ENCODE results near the gene B4GALNT2.
"Not testable (repeated sequence)": the region's sequence is repeated elsewhere in the genome, so short reads cannot be mapped to it uniquely, and the experiment has no call there.

B4GALNT2 gene

GRCh38 chr17:49130891-49131290 is 1.7 kb upstream of the B4GALNT2 start:
- Histone ChIP-seq H3K79me2 (ENCODE audit: insufficient read depth, low read depth) (no peaks in the 10 kb centered on the region), H3K27me3 (ENCODE audit: insufficient read depth, low read depth) (no peaks in the 10 kb centered on the region), H3K4me1 (ENCODE audit: low read depth, poor library complexity, severe bottlenecking) (no peaks in the 10 kb centered on the region), H3K27ac (no peak overlapping the region), H3K36me3 (ENCODE audit: insufficient read depth) (no peaks in the 10 kb centered on the region), H3K9ac (no peak overlapping the region), H4K20me1 (ENCODE audit: insufficient read depth) (no peaks in the 10 kb centered on the region), H3K4me3 (IDR thresholded peaks at IDR 0.05; ENCODE audit: insufficient read depth, low read depth, low read length) (no peak overlapping the region), H3K4me2 (no peak overlapping the region), H2AFZ (ENCODE audit: low read depth) (no peak overlapping the region)
- TF ChIP-seq CTCF (conservative IDR thresholded peaks at IDR 0.05; ENCODE audit: low read depth, low read length) = no peak

- H3K27me3 ChIP-seq (ENCODE audit: insufficient read depth, low read depth) = no peaks in the 10 kb centered on the region
- no peak overlapping the region for H2AFZ ChIP-seq (ENCODE audit: low read depth)
Observed at GRCh38 chr17:49132317-49132698, 261 bp upstream of the B4GALNT2 start.

GRCh38 chr17:49136335-49136734 is 3.8 kb downstream of the B4GALNT2 start:
- no peaks in the 10 kb centered on the region for H3K27me3 ChIP-seq (ENCODE audit: insufficient read depth, low read depth)
- no peaks in the 10 kb centered on the region for H3K79me2 ChIP-seq (ENCODE audit: insufficient read depth, low read depth)
- no peak overlapping the region for H3K27ac ChIP-seq

More at GRCh38 chr17:49132317-49132698, 261 bp upstream of the B4GALNT2 start:
- no peaks in the 10 kb centered on the region for H4K20me1 ChIP-seq (ENCODE audit: insufficient read depth)
- H3K36me3 ChIP-seq (ENCODE audit: insufficient read depth) = no peaks in the 10 kb centered on the region
- H3K4me2 ChIP-seq = no peak overlapping the region
- H3K4me3 ChIP-seq (IDR thresholded peaks at IDR 0.05; ENCODE audit: insufficient read depth, low read depth, low read length) = no peak overlapping the region
- no peak overlapping the region for H3K9ac ChIP-seq
- no peaks in the 10 kb centered on the region for H3K4me1 ChIP-seq (ENCODE audit: low read depth, poor library complexity, severe bottlenecking)
- no peaks in the 10 kb centered on the region for H3K79me2 ChIP-seq (ENCODE audit: insufficient read depth, low read depth)
- TF ChIP-seq CTCF (conservative IDR thresholded peaks at IDR 0.05; ENCODE audit: low read depth, low read length) = no peak
- H3K27ac ChIP-seq = no peak overlapping the region

GRCh38 chr17:49145654-49146053 is 13.1 kb downstream of the B4GALNT2 start:
- H3K27me3 ChIP-seq (ENCODE audit: insufficient read depth, low read depth); H3K9ac ChIP-seq; H3K36me3 ChIP-seq (ENCODE audit: insufficient read depth); H3K4me3 ChIP-seq (IDR thresholded peaks at IDR 0.05; ENCODE audit: insufficient read depth, low read depth, low read length); H3K4me1 ChIP-seq (ENCODE audit: low read depth, poor library complexity, severe bottlenecking); H4K20me1 ChIP-seq (ENCODE audit: insufficient read depth); H2AFZ ChIP-seq (ENCODE audit: low read depth); H3K27ac ChIP-seq; H3K4me2 ChIP-seq; H3K79me2 ChIP-seq (ENCODE audit: insufficient read depth, low read depth): not testable (repeated sequence)

More at GRCh38 chr17:49136335-49136734, 3.8 kb downstream of the B4GALNT2 start:
- Histone ChIP-seq H3K36me3 (ENCODE audit: insufficient read depth) (no peaks in the 10 kb centered on the region), H3K4me1 (ENCODE audit: low read depth, poor library complexity, severe bottlenecking) (no peaks in the 10 kb centered on the region), H2AFZ (ENCODE audit: low read depth) (no peak overlapping the region), H3K4me2 (no peak overlapping the region), H4K20me1 (ENCODE audit: insufficient read depth) (no peaks in the 10 kb centered on the region), H3K9ac (no peak overlapping the region), H3K4me3 (IDR thresholded peaks at IDR 0.05; ENCODE audit: insufficient read depth, low read depth, low read length) (no peak overlapping the region)
- TF ChIP-seq CTCF (conservative IDR thresholded peaks at IDR 0.05; ENCODE audit: low read depth, low read length) = no peak

GRCh38 chr17:49146620-49147306 is 14.2 kb downstream of the B4GALNT2 start:
- Histone ChIP-seq H4K20me1 (ENCODE audit: insufficient read depth) (no peaks in the 10 kb centered on the region), H3K4me2 (no peak overlapping the region), H3K27me3 (ENCODE audit: insufficient read depth, low read depth) (no peaks in the 10 kb centered on the region), H3K36me3 (ENCODE audit: insufficient read depth) (no peaks in the 10 kb centered on the region), H2AFZ (ENCODE audit: low read depth) (no peak overlapping the region), H3K4me1 (ENCODE audit: low read depth, poor library complexity, severe bottlenecking) (no peaks in the 10 kb centered on the region), H3K4me3 (IDR thresholded peaks at IDR 0.05; ENCODE audit: insufficient read depth, low read depth, low read length) (no peak overlapping the region), H3K9ac (no peak overlapping the region), H3K27ac (no peak overlapping the region), H3K79me2 (ENCODE audit: insufficient read depth, low read depth) (no peaks in the 10 kb centered on the region)
- TF ChIP-seq CTCF (conservative IDR thresholded peaks at IDR 0.05; ENCODE audit: low read depth, low read length) = no peak

Measured in KMS-11 (cell line).